HEK293 (cell line): ENCODE data around the gene PIP5K1C.

Source experiments
- BCL11B ChIP-seq: fragments of 450-650 bp; formaldehyde crosslinking; IDR thresholded peaks from 2 replicates; pipeline ENCODE4 v1.5.1; 2016; ENCODE audit warnings: low read depth, missing biosample characterization, missing genetic modification characterization
- EGR2 ChIP-seq: fragments of 450-650 bp; formaldehyde crosslinking; IDR thresholded peaks from 2 replicates; pipeline ENCODE4 v1.5.1; 2016; ENCODE audit warnings: low read depth, missing biosample characterization, missing genetic modification characterization
- HOXA7 ChIP-seq: sonication (generic); formaldehyde crosslinking; IDR thresholded peaks from 2 replicates; pipeline ENCODE4 v1.8.1; 2022; ENCODE audit warnings: missing genetic modification reagents, borderline replicate concordance
- IKZF3 ChIP-seq: fragments of 450-650 bp; IDR thresholded peaks from 2 replicates; pipeline ENCODE4 v1.5.0; 2018; ENCODE audit warnings: missing biosample characterization, mild to moderate bottlenecking, missing genetic modification characterization, moderate library complexity
- KLF1 ChIP-seq: fragments of 450-650 bp; formaldehyde crosslinking; IDR thresholded peaks from 2 replicates; pipeline ENCODE4 v1.5.1; 2016; ENCODE audit warnings: missing biosample characterization, missing genetic modification characterization
- KLF9 ChIP-seq: fragments of 450-650 bp; formaldehyde crosslinking; IDR thresholded peaks from 2 replicates; pipeline ENCODE4 v1.5.1; 2016; ENCODE audit warnings: missing biosample characterization, missing genetic modification characterization, low read depth
- SP7 ChIP-seq: fragments of 450-650 bp; formaldehyde crosslinking; IDR thresholded peaks from 2 replicates; pipeline ENCODE4 v1.5.1; 2016; ENCODE audit warnings: missing biosample characterization, missing genetic modification characterization
- TSHZ1 ChIP-seq: fragments of 450-650 bp; formaldehyde crosslinking; IDR thresholded peaks from 2 replicates; pipeline ENCODE4 v1.5.1; 2016; ENCODE audit warnings: missing biosample characterization, missing genetic modification characterization, borderline replicate concordance
- WT1 ChIP-seq: fragments of 450-650 bp; formaldehyde crosslinking; IDR thresholded peaks from 2 replicates; pipeline ENCODE4 v1.5.1; 2016; ENCODE audit warnings: missing biosample characterization, missing genetic modification characterization
- YY2 ChIP-seq: fragments of 450-650 bp; formaldehyde crosslinking; IDR thresholded peaks from 2 replicates; pipeline ENCODE4 v1.5.1; 2016; ENCODE audit warnings: missing biosample characterization, missing genetic modification characterization
- ZBTB10 ChIP-seq: fragments of 450-650 bp; formaldehyde crosslinking; IDR thresholded peaks from 2 replicates; pipeline ENCODE4 v1.5.1; 2016; ENCODE audit warnings: missing biosample characterization, missing genetic modification characterization
- ZBTB17 ChIP-seq: fragments of 450-650 bp; formaldehyde crosslinking; IDR thresholded peaks from 2 replicates; pipeline ENCODE4 v1.5.1; 2016; ENCODE audit warnings: missing biosample characterization, missing genetic modification characterization
- ZBTB6 ChIP-seq: fragments of 450-650 bp; formaldehyde crosslinking; IDR thresholded peaks from 2 replicates; pipeline ENCODE4 v1.5.1; 2017; ENCODE audit warnings: missing biosample characterization, missing genetic modification characterization
- ZBTB7A ChIP-seq: fragments of 450-650 bp; formaldehyde crosslinking; IDR thresholded peaks from 2 replicates; pipeline ENCODE4 v1.5.1; 2016; ENCODE audit warnings: low read depth, missing biosample characterization, missing genetic modification characterization
- ZNF132 ChIP-seq: fragments of 450-650 bp; formaldehyde crosslinking; IDR thresholded peaks from 2 replicates; pipeline ENCODE4 v1.5.1; 2017; ENCODE audit warnings: missing biosample characterization, missing genetic modification characterization, borderline replicate concordance
- ZNF175 ChIP-seq: fragments of 450-650 bp; formaldehyde crosslinking; IDR thresholded peaks from 2 replicates; pipeline ENCODE4 v1.5.1; 2016; ENCODE audit warnings: missing biosample characterization, missing genetic modification characterization
- ZNF24 ChIP-seq: fragments of 450-650 bp; formaldehyde crosslinking; IDR thresholded peaks from 2 replicates; pipeline ENCODE4 v1.5.1; 2016; ENCODE audit warnings: missing biosample characterization, missing genetic modification characterization
- ZNF324 ChIP-seq: fragments of 450-650 bp; formaldehyde crosslinking; IDR thresholded peaks from 2 replicates; pipeline ENCODE4 v1.5.1; 2016; ENCODE audit warnings: missing biosample characterization, missing genetic modification characterization
- ZNF341 ChIP-seq: fragments of 450-650 bp; formaldehyde crosslinking; IDR thresholded peaks from 2 replicates; pipeline ENCODE4; 2016; ENCODE audit warnings: low read depth, missing biosample characterization, missing genetic modification characterization
- ZNF404 ChIP-seq: fragments of 450-650 bp; formaldehyde crosslinking; IDR thresholded peaks from 2 replicates; pipeline ENCODE4 v1.5.1; 2017; ENCODE audit warnings: missing biosample characterization, missing genetic modification characterization
- ZNF513 ChIP-seq: fragments of 450-650 bp; IDR thresholded peaks from 2 replicates; pipeline ENCODE4 v1.5.1; 2018; ENCODE audit warnings: missing biosample characterization, missing genetic modification characterization
- ZNF580 ChIP-seq: fragments of 450-650 bp; formaldehyde crosslinking; IDR thresholded peaks from 2 replicates; pipeline ENCODE4 v1.5.1; 2016; ENCODE audit warnings: missing biosample characterization, missing genetic modification characterization
- ZNF610 ChIP-seq: fragments of 450-650 bp; formaldehyde crosslinking; IDR thresholded peaks from 2 replicates; pipeline ENCODE4 v1.5.1; 2016; ENCODE audit warnings: missing biosample characterization, missing genetic modification characterization, borderline replicate concordance
- ZNF621 ChIP-seq: fragments of 450-650 bp; formaldehyde crosslinking; IDR thresholded peaks from 2 replicates; pipeline ENCODE4 v1.5.1; 2017; ENCODE audit warnings: missing biosample characterization, missing genetic modification characterization
- ZNF629 ChIP-seq: fragments of 450-650 bp; formaldehyde crosslinking; IDR thresholded peaks from 2 replicates; pipeline ENCODE4 v1.5.1; 2017; ENCODE audit warnings: missing biosample characterization, missing genetic modification characterization
- ZNF639 ChIP-seq: fragments of 450-650 bp; formaldehyde crosslinking; IDR thresholded peaks from 2 replicates; pipeline ENCODE4 v1.5.1; 2016; ENCODE audit warnings: missing biosample characterization, missing genetic modification characterization
- ZNF707 ChIP-seq: fragments of 450-650 bp; formaldehyde crosslinking; IDR thresholded peaks from 2 replicates; pipeline ENCODE4 v1.5.1; 2016; ENCODE audit warnings: missing biosample characterization, missing genetic modification characterization
- ZNF791 ChIP-seq: fragments of 450-650 bp; formaldehyde crosslinking; IDR thresholded peaks from 2 replicates; pipeline ENCODE4 v1.5.1; 2016; ENCODE audit warnings: missing biosample characterization, missing genetic modification characterization
- ZNF843 ChIP-seq: fragments of 450-650 bp; formaldehyde crosslinking; IDR thresholded peaks from 2 replicates; pipeline ENCODE4 v1.5.1; 2016; ENCODE audit warnings: missing biosample characterization, missing genetic modification characterization
- ZXDB ChIP-seq: fragments of 450-650 bp; formaldehyde crosslinking; IDR thresholded peaks from 2 replicates; pipeline ENCODE4 v1.5.1; 2016; ENCODE audit warnings: missing biosample characterization, missing genetic modification characterization

Gene PIP5K1C

GRCh38 chr19:3721131-3721886 is 21.0 kb upstream of the PIP5K1C start (continued):
- peak; percentile 37; the same call in 1 of the 2 replicates for TF ChIP-seq ZBTB10
- peak; percentile 31; the same call in 1 of the 2 replicates for TF ChIP-seq ZBTB7A (tag by site-specific recombination)
- TF ChIP-seq ZNF404 (tag by site-specific recombination) = no peak
- no peak for TF ChIP-seq ZBTB6 (tag by site-specific recombination)
- 0 out of 2 replicates have a peak, but pooled peaks have one; percentile 51 for TF ChIP-seq ZNF843
- TF ChIP-seq ZNF639 (tag by site-specific recombination) = peak; percentile 85
- no peak for TF ChIP-seq ZNF791 (tag by site-specific recombination)
- peak; percentile 90 for TF ChIP-seq SP7 (tag by site-specific recombination)
- peak; percentile 40; the same call in 1 of the 2 replicates for TF ChIP-seq ZBTB17 (tag by site-specific recombination)
- TF ChIP-seq HOXA7 = no peak
- peak; percentile 81 for TF ChIP-seq KLF1 (tag by site-specific recombination)
- peak; percentile 84 for TF ChIP-seq ZNF24
- TF ChIP-seq ZNF513 = peak; percentile 43; the same call in 1 of the 2 replicates
- no peak for TF ChIP-seq ZNF175 (tag by site-specific recombination)
- TF ChIP-seq ZNF629 (tag by site-specific recombination) = peak; percentile 70
- TF ChIP-seq ZNF610 = 0 out of 2 replicates have a peak, but pooled peaks have one; percentile 47
- TF ChIP-seq EGR2 (tag by site-specific recombination) = peak; percentile 69
- peak; percentile 94 for TF ChIP-seq KLF9
- peak; percentile 95 for TF ChIP-seq ZNF580 (tag by site-specific recombination)
- TF ChIP-seq BCL11B (tag by site-specific recombination) = 0 out of 2 replicates have a peak, but pooled peaks have one; percentile 28
- TF ChIP-seq ZNF621 (tag by site-specific recombination) = no peak
- 0 out of 2 replicates have a peak, but pooled peaks have one; percentile 34 for TF ChIP-seq IKZF3 (tag by site-specific recombination)
- 0 out of 2 replicates have a peak, but pooled peaks have one; percentile 17 for TF ChIP-seq TSHZ1 (tag by site-specific recombination)
- peak; percentile 79 for TF ChIP-seq ZXDB (tag by site-specific recombination)
- TF ChIP-seq ZNF132 (tag by site-specific recombination) = no peak
- TF ChIP-seq WT1 (tag by site-specific recombination) = no peak
- no peak for TF ChIP-seq ZNF707
- TF ChIP-seq ZNF324 = peak; percentile 97
- no peak for TF ChIP-seq ZNF341 (tag by site-specific recombination)
- TF ChIP-seq YY2 (tag by site-specific recombination) = peak; percentile 57
